Ishikawa (cell line): ENCODE measurements around the gene SAP25.
A peak's percentile ranks its signal among the peaks of the same experiment; 100 is the strongest.

Experiments
- CEBPB ChIP-seq: IDR thresholded peaks from 2 replicates; pipeline ENCODE4 v1.6.1; 2012
- CREB1 ChIP-seq: IDR thresholded peaks from 2 replicates; pipeline ENCODE4 v1.6.1; 2012; ENCODE audit warnings: low read depth
- EGR1 ChIP-seq: IDR thresholded peaks from 2 replicates; pipeline ENCODE4 v1.6.1; 2012
- EP300 ChIP-seq: IDR thresholded peaks from 2 replicates; pipeline ENCODE4 v1.6.1; 2012; ENCODE audit warnings: borderline replicate concordance
- FOXM1 ChIP-seq: IDR thresholded peaks from 2 replicates; pipeline ENCODE4 v1.6.1; 2012; ENCODE audit warnings: low read depth, borderline replicate concordance
- NFIC ChIP-seq: IDR thresholded peaks from 2 replicates; pipeline ENCODE4 v1.6.1; 2012
- RAD21 ChIP-seq: IDR thresholded peaks from 2 replicates; pipeline ENCODE4 v1.6.1; 2012; ENCODE audit warnings: low read depth
- TAF1 ChIP-seq: IDR thresholded peaks from 2 replicates; pipeline ENCODE4 v1.6.1; 2012; ENCODE audit warnings: low read depth, mild to moderate bottlenecking
- TCF12 ChIP-seq: IDR thresholded peaks from 2 replicates; pipeline ENCODE4 v1.6.1; 2012; ENCODE audit warnings: low read depth
- TEAD4 ChIP-seq: IDR thresholded peaks from 2 replicates; pipeline ENCODE4 v1.6.1; 2012
- YY1 ChIP-seq: IDR thresholded peaks from 2 replicates; pipeline ENCODE4 v1.6.1; 2012; ENCODE audit warnings: low read depth
- ZBTB7A ChIP-seq: IDR thresholded peaks from 2 replicates; pipeline ENCODE4 v1.6.1; 2012; ENCODE audit warnings: low read depth
- TF ChIP-seq, protein P1 (sequence below): IDR thresholded peaks from 2 replicates; pipeline ENCODE4 v1.6.1; 2012
- TF ChIP-seq, protein P2 (sequence below): IDR thresholded peaks from 2 replicates; pipeline ENCODE4 v1.6.1; 2012; ENCODE audit warnings: low read depth, mild to moderate bottlenecking
- TF ChIP-seq, protein P3 (sequence below): IDR thresholded peaks from 2 replicates; pipeline ENCODE4 v1.6.1; 2012

Gene SAP25

DNA sequence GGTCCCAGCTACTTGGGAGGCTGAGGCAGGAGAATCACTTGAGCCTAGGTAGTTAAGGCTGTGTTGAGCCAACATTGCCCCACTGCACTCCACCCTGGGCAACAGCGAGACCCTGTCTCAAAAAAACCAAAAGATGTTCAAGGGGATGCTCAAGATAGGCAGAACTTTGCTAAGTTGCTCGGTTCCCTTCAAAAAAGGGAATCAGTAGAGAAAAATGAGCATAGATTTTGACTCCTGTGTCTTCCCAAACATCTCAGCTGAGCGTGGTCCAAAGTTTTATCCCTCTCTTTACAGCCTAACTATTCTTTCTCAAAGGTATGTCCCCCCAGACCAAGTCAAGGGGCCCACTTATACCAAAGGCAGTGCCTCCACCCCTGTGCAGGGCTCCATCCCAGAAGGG is 20.7 kb downstream of the SAP25 start:
- TF ChIP-seq ZBTB7A (no peak), YY1 (no peak), TEAD4 (no peak), NFIC (no peak)

DNA sequence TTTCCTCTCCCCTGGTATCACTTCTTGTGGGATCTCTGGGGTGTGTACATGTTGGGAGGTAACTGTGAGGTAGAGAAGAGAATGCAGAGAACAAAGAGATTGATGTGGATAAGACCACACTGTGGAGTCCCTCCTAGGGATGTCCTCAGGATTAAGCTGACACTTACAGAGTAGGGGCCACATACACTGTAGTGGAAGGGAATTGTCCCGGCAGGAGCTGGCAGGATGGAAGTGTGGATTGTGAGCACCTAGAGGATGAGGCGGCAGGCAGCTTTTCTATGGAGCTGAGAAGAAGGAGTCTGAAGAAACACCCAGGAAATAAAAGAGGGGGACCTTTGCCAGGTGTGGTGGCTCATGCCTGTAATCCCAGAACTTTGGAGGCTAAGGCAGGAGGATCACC is 21.2 kb downstream of the SAP25 start:
- TF ChIP-seq TEAD4, result no peak
- TF ChIP-seq CEBPB, result no peak
- TF ChIP-seq FOXM1, result no peak
- TF ChIP-seq, protein P1, sequence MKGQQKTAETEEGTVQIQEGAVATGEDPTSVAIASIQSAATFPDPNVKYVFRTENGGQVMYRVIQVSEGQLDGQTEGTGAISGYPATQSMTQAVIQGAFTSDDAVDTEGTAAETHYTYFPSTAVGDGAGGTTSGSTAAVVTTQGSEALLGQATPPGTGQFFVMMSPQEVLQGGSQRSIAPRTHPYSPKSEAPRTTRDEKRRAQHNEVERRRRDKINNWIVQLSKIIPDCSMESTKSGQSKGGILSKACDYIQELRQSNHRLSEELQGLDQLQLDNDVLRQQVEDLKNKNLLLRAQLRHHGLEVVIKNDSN, result no peak
- TF ChIP-seq, protein P2, sequence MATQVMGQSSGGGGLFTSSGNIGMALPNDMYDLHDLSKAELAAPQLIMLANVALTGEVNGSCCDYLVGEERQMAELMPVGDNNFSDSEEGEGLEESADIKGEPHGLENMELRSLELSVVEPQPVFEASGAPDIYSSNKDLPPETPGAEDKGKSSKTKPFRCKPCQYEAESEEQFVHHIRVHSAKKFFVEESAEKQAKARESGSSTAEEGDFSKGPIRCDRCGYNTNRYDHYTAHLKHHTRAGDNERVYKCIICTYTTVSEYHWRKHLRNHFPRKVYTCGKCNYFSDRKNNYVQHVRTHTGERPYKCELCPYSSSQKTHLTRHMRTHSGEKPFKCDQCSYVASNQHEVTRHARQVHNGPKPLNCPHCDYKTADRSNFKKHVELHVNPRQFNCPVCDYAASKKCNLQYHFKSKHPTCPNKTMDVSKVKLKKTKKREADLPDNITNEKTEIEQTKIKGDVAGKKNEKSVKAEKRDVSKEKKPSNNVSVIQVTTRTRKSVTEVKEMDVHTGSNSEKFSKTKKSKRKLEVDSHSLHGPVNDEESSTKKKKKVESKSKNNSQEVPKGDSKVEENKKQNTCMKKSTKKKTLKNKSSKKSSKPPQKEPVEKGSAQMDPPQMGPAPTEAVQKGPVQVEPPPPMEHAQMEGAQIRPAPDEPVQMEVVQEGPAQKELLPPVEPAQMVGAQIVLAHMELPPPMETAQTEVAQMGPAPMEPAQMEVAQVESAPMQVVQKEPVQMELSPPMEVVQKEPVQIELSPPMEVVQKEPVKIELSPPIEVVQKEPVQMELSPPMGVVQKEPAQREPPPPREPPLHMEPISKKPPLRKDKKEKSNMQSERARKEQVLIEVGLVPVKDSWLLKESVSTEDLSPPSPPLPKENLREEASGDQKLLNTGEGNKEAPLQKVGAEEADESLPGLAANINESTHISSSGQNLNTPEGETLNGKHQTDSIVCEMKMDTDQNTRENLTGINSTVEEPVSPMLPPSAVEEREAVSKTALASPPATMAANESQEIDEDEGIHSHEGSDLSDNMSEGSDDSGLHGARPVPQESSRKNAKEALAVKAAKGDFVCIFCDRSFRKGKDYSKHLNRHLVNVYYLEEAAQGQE, result no peak
- no peak for TF ChIP-seq TAF1
- no peak for TF ChIP-seq TCF12
- no peak for TF ChIP-seq ZBTB7A
- no peak for TF ChIP-seq RAD21
- TF ChIP-seq CREB1, result no peak
- no peak for TF ChIP-seq EP300
- TF ChIP-seq NFIC, result no peak
- no peak for TF ChIP-seq YY1
- no peak for TF ChIP-seq EGR1
- TF ChIP-seq, protein P3, sequence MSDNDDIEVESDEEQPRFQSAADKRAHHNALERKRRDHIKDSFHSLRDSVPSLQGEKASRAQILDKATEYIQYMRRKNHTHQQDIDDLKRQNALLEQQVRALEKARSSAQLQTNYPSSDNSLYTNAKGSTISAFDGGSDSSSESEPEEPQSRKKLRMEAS, result no peak

DNA sequence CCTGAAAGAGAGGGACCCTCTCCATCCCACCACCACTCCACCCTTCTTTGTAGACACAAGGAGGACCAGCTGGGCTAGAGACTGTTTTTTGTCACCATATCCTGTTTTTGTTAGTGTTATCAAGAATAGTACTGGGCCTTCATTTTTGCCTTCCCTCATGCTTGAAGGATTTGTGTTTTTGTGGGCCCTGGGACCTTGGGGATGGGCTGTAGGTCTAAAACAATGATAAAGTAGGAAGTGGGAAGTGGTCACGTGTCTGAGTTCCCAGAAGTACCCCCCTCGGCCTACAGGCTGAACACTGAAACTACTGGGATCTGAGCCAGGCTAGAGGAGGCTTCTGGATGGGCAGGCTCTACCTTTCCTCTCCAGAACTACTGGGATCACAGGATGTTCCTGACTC is 25.8 kb downstream of the SAP25 start:
- TF ChIP-seq EP300, result no peak
- no peak for TF ChIP-seq EGR1
- TF ChIP-seq, protein P1, result peak; percentile 24; the same call in 1 of the 2 replicates
- no peak for TF ChIP-seq ZBTB7A
- no peak for TF ChIP-seq RAD21
- TF ChIP-seq TAF1, result no peak

DNA sequence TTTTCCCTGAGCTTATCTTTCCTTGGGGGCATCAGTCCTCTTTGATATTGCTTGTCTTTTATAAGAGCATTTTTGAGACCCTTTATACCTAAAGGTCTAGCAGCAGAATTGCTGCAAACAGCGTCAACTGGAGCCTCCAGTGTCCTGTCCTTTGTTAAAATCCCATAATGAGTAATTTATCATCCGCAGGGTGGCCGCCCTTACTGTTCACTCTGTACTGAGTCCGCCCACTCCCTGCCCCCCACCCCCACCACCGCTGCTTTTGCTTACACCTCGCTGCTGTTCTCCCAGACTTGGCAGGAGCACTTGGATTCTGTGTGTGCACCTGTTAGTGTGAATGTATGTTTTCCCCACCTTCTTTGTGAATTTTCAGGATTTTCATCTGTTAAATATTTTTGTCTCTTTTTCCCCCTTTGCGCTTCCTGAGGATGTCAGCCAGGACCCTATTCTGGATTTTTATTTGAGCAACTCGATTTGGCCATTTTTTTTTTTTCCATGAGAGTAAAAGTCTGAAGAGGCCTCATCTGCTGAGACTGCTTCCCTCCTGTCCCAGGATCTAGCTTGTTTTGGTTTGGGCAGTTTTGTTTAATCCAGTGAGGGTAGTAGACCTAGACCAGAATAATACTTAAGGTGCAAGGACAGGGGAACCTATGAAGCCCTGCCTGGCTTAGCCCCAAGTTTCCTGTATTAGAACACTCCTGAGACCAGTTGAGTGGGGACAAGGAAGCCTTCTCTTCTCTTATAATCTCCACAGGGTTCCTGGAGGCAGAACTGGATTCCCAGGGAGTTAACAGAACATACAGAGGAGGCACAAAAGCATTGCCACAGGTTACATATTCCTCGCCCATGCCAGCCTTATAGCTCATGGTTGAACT is 26.5 kb downstream of the SAP25 start:
- TF ChIP-seq TAF1 (no peak), FOXM1 (no peak), TEAD4 (no peak), EP300 (no peak)
- TF ChIP-seq, protein P1, result no peak
- TF ChIP-seq, protein P2, result no peak

DNA sequence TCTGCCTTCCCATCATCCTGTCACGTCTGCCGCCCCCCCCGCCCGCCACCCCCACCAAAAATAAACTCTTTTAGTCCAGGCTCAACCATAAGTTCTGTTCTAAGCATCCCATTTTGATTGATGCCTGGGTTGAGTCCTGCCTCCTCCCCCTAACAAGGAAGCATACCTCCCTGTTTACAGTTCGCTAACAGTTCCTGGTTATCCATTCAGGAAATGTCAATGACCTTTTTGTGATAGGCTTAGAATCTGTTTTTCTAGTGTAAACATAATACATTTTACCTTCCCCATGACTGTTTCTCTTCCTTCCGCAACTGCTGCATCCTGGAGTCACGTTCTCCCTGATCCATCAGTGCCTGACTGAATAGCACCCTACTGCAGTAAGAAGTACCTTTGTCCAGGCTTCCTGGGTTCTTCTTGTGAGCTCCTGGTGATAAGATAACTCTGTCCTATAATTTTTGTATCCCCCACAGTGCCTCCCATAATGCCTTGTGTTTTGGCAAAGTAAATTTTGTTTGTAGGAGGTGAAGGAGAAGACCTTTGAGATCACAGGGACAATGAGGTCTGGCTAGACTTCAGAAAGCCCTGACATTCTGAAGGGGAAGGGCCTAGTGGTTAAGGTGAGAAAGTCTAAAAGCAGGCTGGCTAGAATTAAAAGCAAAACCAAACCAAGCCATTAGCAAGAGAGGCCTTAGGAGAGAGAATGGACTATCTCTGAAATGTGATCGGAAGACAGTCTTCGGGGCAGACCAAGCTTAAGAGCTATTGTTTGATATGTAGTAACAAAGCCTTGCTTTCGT is 27.4 kb downstream of the SAP25 start:
- no peak for TF ChIP-seq RAD21
- no peak for TF ChIP-seq EGR1
- TF ChIP-seq, protein P1, result no peak
- TF ChIP-seq ZBTB7A, result no peak
- no peak for TF ChIP-seq CREB1
- no peak for TF ChIP-seq CEBPB
- TF ChIP-seq TCF12, result no peak
- TF ChIP-seq, protein P2, result no peak
- no peak for TF ChIP-seq EP300
- no peak for TF ChIP-seq FOXM1
- TF ChIP-seq, protein P3, result no peak
- no peak for TF ChIP-seq TEAD4
- no peak for TF ChIP-seq TAF1
- TF ChIP-seq YY1, result no peak
- no peak for TF ChIP-seq NFIC
